Lower lobe of right lung (tissue), 2 donors: ENCODE data around the gene MED13. TPM values are rescaled to one million over a fixed set of nuclear protein-coding genes. Genes with fewer than 3 reads are reported as not detected.
"Not testable (repeated sequence)": the region's sequence is repeated elsewhere in the genome, so short reads cannot be mapped to it uniquely, and the experiment has no call there.

ENCODE experiments used
- ATAC-seq, 2 donors: fragments of 200-7000 bp; cut with Tn5 transposase; one replicate each; pipeline ENCODE4 v1.9.1; 2020 to 2022; ENCODE audit warnings: mild to moderate bottlenecking in 2 of 2, moderate library complexity in 2 of 2
- DNase-seq: peaks from one replicate; pipeline ENCODE4 v3.0.0-alpha.2; 2020
- H3K27ac ChIP-seq: fragments of 200-600 bp; one replicate; pipeline ENCODE4 v1.8.0; 2022
- H3K27me3 ChIP-seq: fragments of 200-600 bp; one replicate; pipeline ENCODE4 v1.8.0; 2022; ENCODE audit warnings: low read depth
- H3K36me3 ChIP-seq: fragments of 200-600 bp; one replicate; pipeline ENCODE4 v1.8.0; 2022; ENCODE audit warnings: mild to moderate bottlenecking
- H3K4me1 ChIP-seq: fragments of 200-600 bp; one replicate; pipeline ENCODE4 v1.8.0; 2022
- H3K4me3 ChIP-seq: fragments of 200-600 bp; one replicate; pipeline ENCODE4 v1.8.0; 2022; ENCODE audit warnings: mild to moderate bottlenecking
- H3K9me3 ChIP-seq: fragments of 200-600 bp; one replicate; pipeline ENCODE4 v1.8.0; 2022
- CTCF ChIP-seq: fragments of 200-600 bp; IDR thresholded peaks from one replicate; pipeline ENCODE4 v1.8.0; 2022; ENCODE audit warnings: antibody characterized with exemption, mild to moderate bottlenecking
- intact Hi-C: fragments of 100-400 bp; cut with DNase I; formaldehyde crosslinking; loops from one replicate; pipeline ENCODE4 v1.11.0; 2022
- total RNA-seq: library from RNA; stranded (reverse); fragmentation: NEBNext Ultra II Directional; extraction: Animal tissue kit (Norgen Biotek cat#: 25700); gene quantifications from one replicate; pipeline ENCODE4 v1.2.1, GENCODE V29; 2021
- donor health status: DM: no; HTN: yes; CAD: no; lungs with severe emphysema.

MED13 gene
- total RNA-seq, 1 donor from 2014 or later: 67.9 TPM

DNA sequence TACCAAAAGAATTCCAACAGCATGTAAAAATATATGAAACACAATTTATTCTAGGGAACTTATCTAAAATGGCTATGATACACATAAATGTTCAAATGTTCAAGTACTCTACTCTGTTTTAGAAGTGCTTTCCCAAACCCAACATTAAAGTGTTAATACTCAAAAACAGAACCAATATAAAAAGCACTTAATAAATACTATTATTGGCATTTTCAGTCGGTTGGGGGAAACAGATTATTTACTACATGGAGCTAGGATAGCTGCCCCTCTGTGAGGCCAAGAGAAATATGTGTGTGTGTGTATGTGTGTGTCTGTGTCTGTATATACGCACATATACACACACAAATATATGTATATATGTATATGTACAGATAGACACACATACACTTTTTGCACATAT, 169.7 kb downstream of the MED13 start:
- H3K27me3 ChIP-seq: no peaks in the 10 kb centered on the region

DNA sequence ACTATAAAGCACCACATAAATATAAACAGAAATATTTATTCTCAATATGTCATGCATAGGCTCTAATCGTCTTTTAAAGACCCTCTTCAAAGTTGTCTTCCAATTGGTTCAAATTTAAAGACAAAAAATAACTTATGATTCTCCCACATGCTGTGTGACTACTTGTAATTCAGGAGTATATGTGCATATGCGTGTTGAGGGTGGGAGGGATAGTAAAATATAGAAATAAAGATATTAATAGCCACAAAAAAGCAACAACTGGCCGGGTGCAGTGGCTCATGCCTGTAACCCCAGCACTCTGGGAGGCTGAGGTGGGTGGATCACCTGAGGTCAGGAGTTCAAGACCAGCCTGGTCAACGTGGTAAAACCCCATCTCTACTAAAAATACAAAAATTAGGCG, 170.8 kb downstream of the MED13 start:
- H3K27ac ChIP-seq, ATAC-seq, intact Hi-C loops, H3K4me3 ChIP-seq, H3K27me3 ChIP-seq, DNase-seq, H3K9me3 ChIP-seq, H3K4me1 ChIP-seq: not testable (repeated sequence)
- H3K36me3 ChIP-seq: peaks cover 80% of the 10 kb centered on the region

More for the DNA sequence above, 169.7 kb downstream of the MED13 start:
- Histone ChIP-seq H3K9me3 (no peaks in the 10 kb centered on the region), H3K4me1 (no peaks in the 10 kb centered on the region), H3K27ac (no peak overlapping the region), H3K36me3 (peaks cover 80% of the 10 kb centered on the region), H3K4me3 (no peak overlapping the region)
- no peak for TF ChIP-seq CTCF
- no peak for ATAC-seq
- DNase-seq: no peak
- intact Hi-C loops: no loop called here

Other genes starting within 250 kb of the MED13 start
- gene BRIP1, start 201.8 kb downstream of the MED13 start, total RNA-seq: 0.83 TPM
- 12.7 TPM for gene INTS2, start 137.3 kb downstream of the MED13 start, total RNA-seq